ENCODE measurements around the gene FLNB.

DNA sequence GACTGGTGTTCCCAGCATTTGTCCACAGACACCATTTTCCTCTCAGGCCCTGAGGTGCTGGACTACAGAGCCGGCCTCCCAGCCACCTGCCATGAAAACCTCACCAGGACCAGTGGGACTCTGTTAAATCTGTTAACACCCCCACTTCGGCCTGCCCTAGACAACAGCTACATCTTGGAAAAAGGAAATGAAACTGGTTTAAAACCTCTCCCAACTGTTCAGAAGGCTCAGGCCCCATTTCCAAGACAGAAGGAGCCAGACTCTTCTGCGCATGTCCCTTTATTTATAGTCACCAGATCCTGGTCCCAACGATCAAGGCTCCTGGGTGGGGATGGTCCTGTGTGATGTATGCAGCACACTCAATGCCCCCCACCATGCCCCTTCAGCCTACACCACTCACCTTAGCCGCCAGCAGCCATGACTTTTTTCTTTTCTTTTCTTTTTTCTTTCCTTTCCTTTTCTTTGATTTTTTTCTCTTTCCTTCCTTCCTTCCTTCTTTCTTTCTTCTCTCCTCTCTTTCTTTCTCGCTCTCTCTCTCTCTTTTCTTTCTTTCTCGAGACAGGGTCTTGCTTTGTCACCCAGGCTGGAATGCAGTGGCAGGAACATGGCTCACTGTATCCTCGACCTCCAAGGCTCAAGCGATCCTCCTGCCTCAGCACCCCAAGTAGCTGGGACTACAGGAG, 25.5 kb upstream of the FLNB start:
- TF ChIP-seq POLR2A (IDR thresholded peaks at IDR 0.05), result no peak
- TF ChIP-seq, protein P1, sequence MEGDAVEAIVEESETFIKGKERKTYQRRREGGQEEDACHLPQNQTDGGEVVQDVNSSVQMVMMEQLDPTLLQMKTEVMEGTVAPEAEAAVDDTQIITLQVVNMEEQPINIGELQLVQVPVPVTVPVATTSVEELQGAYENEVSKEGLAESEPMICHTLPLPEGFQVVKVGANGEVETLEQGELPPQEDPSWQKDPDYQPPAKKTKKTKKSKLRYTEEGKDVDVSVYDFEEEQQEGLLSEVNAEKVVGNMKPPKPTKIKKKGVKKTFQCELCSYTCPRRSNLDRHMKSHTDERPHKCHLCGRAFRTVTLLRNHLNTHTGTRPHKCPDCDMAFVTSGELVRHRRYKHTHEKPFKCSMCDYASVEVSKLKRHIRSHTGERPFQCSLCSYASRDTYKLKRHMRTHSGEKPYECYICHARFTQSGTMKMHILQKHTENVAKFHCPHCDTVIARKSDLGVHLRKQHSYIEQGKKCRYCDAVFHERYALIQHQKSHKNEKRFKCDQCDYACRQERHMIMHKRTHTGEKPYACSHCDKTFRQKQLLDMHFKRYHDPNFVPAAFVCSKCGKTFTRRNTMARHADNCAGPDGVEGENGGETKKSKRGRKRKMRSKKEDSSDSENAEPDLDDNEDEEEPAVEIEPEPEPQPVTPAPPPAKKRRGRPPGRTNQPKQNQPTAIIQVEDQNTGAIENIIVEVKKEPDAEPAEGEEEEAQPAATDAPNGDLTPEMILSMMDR (IDR thresholded peaks at IDR 0.05), result no peak
- TF ChIP-seq EP300 (IDR thresholded peaks at IDR 0.05), result no peak
